GM06990 (cell line): ENCODE results near the gene ANAPC2.

ENCODE experiments used
- DNase-seq: peaks from one replicate; pipeline ENCODE4 v3.0.0-alpha.2; 2011; ENCODE audit not compliant: insufficient read length; ENCODE audit errors: extremely low read depth
- H3K27me3 ChIP-seq: replicated peaks from 2 replicates; pipeline ENCODE4 v1.6.0; 2011; ENCODE audit warnings: low read length; ENCODE audit not compliant: control insufficient read depth, insufficient read depth
- H3K36me3 ChIP-seq: 2 replicates; pipeline ENCODE4 v1.5.1; 2011; ENCODE audit warnings: low read length; ENCODE audit not compliant: control insufficient read depth, insufficient read depth
- H3K4me3 ChIP-seq: replicated peaks from 2 replicates; pipeline ENCODE4 v1.5.1; 2011; ENCODE audit warnings: low read depth, mild to moderate bottlenecking, control low read depth, low read length
- CTCF ChIP-seq: IDR thresholded peaks from 2 replicates; pipeline ENCODE4 v1.5.1; 2011; ENCODE audit warnings: low read length, control low read depth, mild to moderate bottlenecking, inconsistent platforms; ENCODE audit not compliant: insufficient read depth, poor library complexity, severe bottlenecking

ANAPC2 gene

GRCh38 chr9:137140151-137141012 is 48.0 kb downstream of the ANAPC2 start:
- Histone ChIP-seq H3K27me3 (no peaks in the 10 kb centered on the region; the same call in 1 of the 2 replicates), H3K4me3 (no peak overlapping the region), H3K36me3 (no peaks in the 10 kb centered on the region)
- peak; percentile 6 for DNase-seq
- TF ChIP-seq CTCF, result no peak

- Histone ChIP-seq H3K27me3 (no peaks in the 10 kb centered on the region; the same call in 1 of the 2 replicates), H3K36me3 (no peaks in the 10 kb centered on the region), H3K4me3 (no peak overlapping the region)
- DNase-seq, result peak; percentile 8
- TF ChIP-seq CTCF, result no peak
These were observed 48.8 kb downstream of the ANAPC2 start for GRCh38 chr9:137139468-137140150.

GRCh38 chr9:137138722-137139467 is 49.5 kb downstream of the ANAPC2 start, which contains the start of gene GRIN1:
Gene GRIN1 (plus strand): TSS chr9:137139154. CDS start chr9:137139487, 333 bp downstream.
- Histone ChIP-seq H3K36me3 (no peaks in the 10 kb centered on the region), H3K27me3 (no peaks in the 10 kb centered on the region; the same call in 1 of the 2 replicates), H3K4me3 (no peak within 1 kb of the TSS)
- no peak for TF ChIP-seq CTCF
- no peak for DNase-seq

GRCh38 chr9:137138058-137138721 is 50.2 kb downstream of the ANAPC2 start:
- no peak for DNase-seq
- Histone ChIP-seq H3K36me3 (no peaks in the 10 kb centered on the region), H3K4me3 (no peak overlapping the region), H3K27me3 (no peaks in the 10 kb centered on the region; the same call in 1 of the 2 replicates)
- TF ChIP-seq CTCF, result no peak

- no peak overlapping the region for H3K4me3 ChIP-seq
- no peak for TF ChIP-seq CTCF
- no peak for DNase-seq
- H3K27me3 ChIP-seq, result no peaks in the 10 kb centered on the region; the same call in 1 of the 2 replicates
- H3K36me3 ChIP-seq, result no peaks in the 10 kb centered on the region
These were observed 51.3 kb downstream of the ANAPC2 start for GRCh38 chr9:137136881-137137607.
